CD14-positive monocyte (primary cell): ENCODE measurements around the gene NEIL1. TPM values are rescaled to one million over a fixed set of nuclear protein-coding genes. Genes with fewer than 3 reads are reported as not detected.

Source experiments
- DNase-seq, 3 donors: peaks; one replicate each; pipeline ENCODE4 v3.0.0-alpha.2; 2011 to 2022
- H2AFZ ChIP-seq: 2 replicates; pipeline ENCODE4 v1.6.0; 2012; ENCODE audit warnings: mild to moderate bottlenecking, low read depth, low read length, inconsistent platforms; ENCODE audit not compliant: insufficient read depth, poor library complexity, severe bottlenecking
- H3K27ac ChIP-seq, 2 donors: 1 replicate in 1 of 2; 2 replicates in 1 of 2; pipeline ENCODE4 v1.5.1; 2012 to 2013; ENCODE audit warnings: low read length in 2 of 2, control low read depth in 1 of 2, inconsistent platforms in 1 of 2, low read depth in 1 of 2, mild to moderate bottlenecking in 1 of 2
- H3K27me3 ChIP-seq, 2 donors: one replicate each; pipeline versions ENCODE4 v1.6.0 to v1.6.1; 2011 to 2013; ENCODE audit warnings: low read length in 2 of 2; ENCODE audit not compliant: control insufficient read depth in 2 of 2, insufficient read depth in 2 of 2
- H3K36me3 ChIP-seq, 2 donors: replicated peaks in 1 of 2; 1 replicate in 1 of 2; 2 replicates in 1 of 2; pipeline versions ENCODE4 v1.5.1 to v1.6.1; 2012 to 2013; ENCODE audit warnings: low read length in 2 of 2, control low read depth in 1 of 2, inconsistent platforms in 1 of 2, mild to moderate bottlenecking in 1 of 2; ENCODE audit not compliant: insufficient read depth in 2 of 2, control insufficient read depth in 1 of 2
- H3K4me1 ChIP-seq, 2 donors: 1 replicate in 1 of 2; 2 replicates in 1 of 2; pipeline versions ENCODE4 v1.5.1 to v1.6.1; 2012 to 2013; ENCODE audit warnings: low read length in 2 of 2, control low read depth in 1 of 2, inconsistent platforms in 1 of 2, mild to moderate bottlenecking in 1 of 2, moderate library complexity in 1 of 2; ENCODE audit not compliant: insufficient read depth in 2 of 2, control insufficient read depth in 1 of 2
- H3K4me2 ChIP-seq: replicated peaks from 2 replicates; pipeline ENCODE3; 2012; ENCODE audit warnings: low read length, moderate library complexity, mild to moderate bottlenecking; ENCODE audit not compliant: poor library complexity, severe bottlenecking; ENCODE audit errors: extremely low read depth
- H3K4me3 ChIP-seq, 3 experiments: fragments of 200-600 bp in 1 of 3; sonication (generic) in 1 of 3; replicated peaks in 1 of 3; 1 replicate in 2 of 3; 2 replicates in 1 of 3; pipeline ENCODE4 v1.5.1; 2011 to 2013; ENCODE audit warnings: low read length in 3 of 3, mild to moderate bottlenecking in 3 of 3, control low read depth in 2 of 3, low read depth in 2 of 3, inconsistent platforms in 1 of 3, moderate library complexity in 1 of 3
- H3K79me2 ChIP-seq: 2 replicates; pipeline ENCODE4 v1.6.0; 2012; ENCODE audit warnings: mild to moderate bottlenecking, control low read depth, inconsistent platforms, low read length, moderate library complexity; ENCODE audit not compliant: insufficient read depth
- H3K9ac ChIP-seq: 2 replicates; pipeline ENCODE4 v1.6.0; 2017; ENCODE audit warnings: low read length, mild to moderate bottlenecking; ENCODE audit not compliant: insufficient read depth, poor library complexity, severe bottlenecking
- H3K9me3 ChIP-seq, 2 donors: replicated peaks in 1 of 2; 1 replicate in 1 of 2; 2 replicates in 1 of 2; pipeline versions ENCODE4 v1.5.1 to v1.6.1; 2012 to 2013; ENCODE audit warnings: low read length in 2 of 2, control low read depth in 1 of 2; ENCODE audit not compliant: control insufficient read depth in 1 of 2, insufficient read depth in 1 of 2
- H4K20me1 ChIP-seq: 2 replicates; pipeline ENCODE4 v1.6.0; 2012; ENCODE audit warnings: mild to moderate bottlenecking, low read length, control low read depth, moderate library complexity; ENCODE audit not compliant: insufficient read depth
- H3K27ac Mint-ChIP-seq, 7 donors: one replicate each; pipeline ENCODE4 v1.8.0; 2020; ENCODE audit warnings: mild to moderate bottlenecking in 7 of 7, mixed read lengths in 7 of 7, moderate library complexity in 6 of 7, inconsistent platforms in 2 of 7
- H3K27me3 Mint-ChIP-seq, 3 donors: one replicate each; pipeline ENCODE4 v1.8.0; 2021 to 2022; ENCODE audit warnings: low read depth in 3 of 3, mild to moderate bottlenecking in 3 of 3, mixed read lengths in 3 of 3, moderate library complexity in 3 of 3, inconsistent platforms in 1 of 3
- H3K36me3 Mint-ChIP-seq, 2 donors: one replicate each; pipeline ENCODE4 v1.8.0; 2020; ENCODE audit warnings: mixed read lengths in 2 of 2, inconsistent platforms in 1 of 2, mild to moderate bottlenecking in 1 of 2
- H3K4me1 Mint-ChIP-seq: one replicate; pipeline ENCODE4 v1.8.0; 2020; ENCODE audit warnings: mild to moderate bottlenecking, mixed read lengths
- H3K4me3 Mint-ChIP-seq, 2 donors: one replicate each; pipeline ENCODE4 v1.8.0; 2020; ENCODE audit warnings: mild to moderate bottlenecking in 2 of 2, mixed read lengths in 2 of 2, moderate library complexity in 1 of 2
- H3K9me3 Mint-ChIP-seq, 7 donors: one replicate each; pipeline ENCODE4 v1.8.0; 2020 to 2022; ENCODE audit warnings: mixed read lengths in 7 of 7, mild to moderate bottlenecking in 6 of 7, moderate library complexity in 6 of 7, inconsistent platforms in 2 of 7
- CTCF ChIP-seq: fragments of 200-600 bp; IDR thresholded peaks from one replicate; pipeline ENCODE4 v1.8.0; 2022; ENCODE audit warnings: antibody characterized with exemption, mild to moderate bottlenecking
- WGBS: methylation state at CpG from one replicate; pipeline ENCODE4 v1.1.5; 2013; ENCODE audit warnings: missing lambda C conversion rate; ENCODE audit not compliant: insufficient coverage; 5-methylcytosine and 5-hydroxymethylcytosine counted together
- intact Hi-C, 2 donors: fragments of 100-400 bp; cut with micrococcal nuclease; formaldehyde crosslinking; loops; one replicate each; pipeline versions ENCODE4 v1.15.0 to v1.15.1; 2023
- polyA plus RNA-seq, 3 donors: library from polyadenylated mRNA; depleted of rRNA in 1 of 3; unstranded in 2 of 3; stranded (reverse) in 1 of 3; fragments of 300-500 nt in 2 of 3; fragments of >200 nt in 1 of 3; fragmentation: Illumina TruSeq in 2 of 3; gene quantifications; 1 replicate in 2 of 3; 2 replicates in 1 of 3; pipeline ENCODE4 v1.2.3, GENCODE V29; 2012 to 2021

NEIL1 gene
- polyA plus RNA-seq, 3 donors, result 0.52 to 6.7 (median 0.53) TPM

DNA sequence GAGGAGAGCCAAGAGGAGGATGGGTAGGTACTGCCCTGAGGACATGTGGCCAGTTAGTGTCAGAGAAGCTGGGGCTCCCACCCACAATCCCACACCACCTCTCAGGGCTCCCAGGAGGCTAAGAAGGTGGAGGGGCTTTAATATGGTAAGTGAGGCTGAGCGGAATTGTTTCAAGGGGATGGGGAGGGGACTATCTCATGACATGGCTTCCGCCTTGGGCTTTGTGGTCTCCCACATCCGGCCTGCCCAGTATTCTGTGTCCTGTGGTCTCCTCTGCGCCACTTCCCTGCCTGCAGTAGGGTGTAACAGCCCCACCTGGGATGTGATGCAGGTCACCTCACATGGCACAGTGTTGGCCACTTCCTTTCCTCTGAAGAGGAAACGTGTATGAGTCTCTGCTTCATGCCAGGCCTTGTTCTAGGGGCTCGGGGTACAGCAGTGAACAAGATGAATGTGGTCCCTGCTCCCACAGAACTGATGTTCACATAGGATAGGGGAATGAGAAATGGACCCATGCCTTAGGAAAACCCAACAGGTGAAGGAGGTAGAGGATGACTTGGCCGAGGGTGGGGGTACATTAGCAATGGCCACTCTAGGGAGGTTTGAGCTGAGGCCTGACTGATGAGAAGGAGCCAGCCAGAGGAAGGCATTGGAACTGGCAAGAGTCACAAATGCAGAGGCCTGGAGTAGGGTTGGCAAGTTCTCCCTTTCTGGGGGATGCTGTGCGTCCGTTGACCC, 3.2 kb downstream of the NEIL1 start:
- peaks cover 40% of the 10 kb centered on the region in 2 donors for H3K4me1 ChIP-seq

More for the DNA sequence above, 3.2 kb downstream of the NEIL1 start:
- H3K4me3 ChIP-seq, result peak overlapping the region in 1 of 3 experiments; percentile 54
- Mint-ChIP-seq H3K27me3 (peaks cover 37 to 59% (median 53%) of the 10 kb centered on the region in 3 donors), H3K9me3 (peaks cover 15 to 39% (median 24%) of the 10 kb centered on the region in 7 donors), H3K27ac (peak overlapping the region; percentile 56 to 88 (median 85)), H3K4me3 (peak overlapping the region; percentile 50 to 53), H3K4me1 (peaks cover 45% of the 10 kb centered on the region), H3K36me3 (peaks cover 12 to 19% of the 10 kb centered on the region in 2 donors)
- 43% methylated on average over 6 of the region's 9 CpGs for WGBS
- H3K9me3 ChIP-seq, result peaks cover 20% of the 10 kb centered on the region in 2 donors
- intact Hi-C loops, result no loop called here
- no peak for TF ChIP-seq CTCF
- peak overlapping the region; percentile 25 for H3K4me2 ChIP-seq
- peaks cover 0 to 13% of the 10 kb centered on the region in 2 donors for H3K36me3 ChIP-seq
- H3K79me2 ChIP-seq, result no peaks in the 10 kb centered on the region
- peaks cover 19 to 47% of the 10 kb centered on the region in 2 donors for H3K27me3 ChIP-seq
- peaks cover 11% of the 10 kb centered on the region for H4K20me1 ChIP-seq
- no peak overlapping the region for H3K9ac ChIP-seq
- H3K27ac ChIP-seq, result no peak overlapping the region
- peak; percentile 52 to 60 (median 54) for DNase-seq
- no peak overlapping the region for H2AFZ ChIP-seq
